ENCODE measurements around the gene PCYT2. TPM values are rescaled to one million over a fixed set of nuclear protein-coding genes. Genes with fewer than 3 reads are reported as not detected.

The PCYT2 gene
- total and polyA plus RNA-seq, 9 of the 15 experiments (the other 6 are each of a cell fraction or from before 2014, with no cell fraction given) = 0.92 to 134 (median 82.5) TPM

GRCh38 chr17:81923302-81924260 is 12.4 kb upstream of the PCYT2 start:
- H3K9ac ChIP-seq (ENCODE audit: insufficient read depth in 1 of 2, low read depth in 2 of 2, low read length in 2 of 2) = peak overlapping the region; percentile 75 to 95
- peaks cover 41% of the 10 kb centered on the region for H3K36me3 ChIP-seq (ENCODE audit: control insufficient read depth, insufficient read depth, low read length)
- H2AFZ ChIP-seq (ENCODE audit: low read depth, low read length) = no peak overlapping the region
- peak overlapping the region; percentile 89 for H3K4me2 ChIP-seq (ENCODE audit: insufficient read depth, low read length)
- peaks cover 6% of the 10 kb centered on the region for H3K9me1 ChIP-seq (ENCODE audit: control insufficient read depth, insufficient read depth, low read length)
- H4K20me1 ChIP-seq (replicated peaks; ENCODE audit: control insufficient read depth, insufficient read depth, low read length) = peaks cover 24% of the 10 kb centered on the region; the same call in 1 of the 2 replicates
- in situ Hi-C loops (cut with MboI) (no loop called here), intact Hi-C loops (cut with micrococcal nuclease) (no loop called here)
- H3K9me3 ChIP-seq (replicated peaks; ENCODE audit: control insufficient read depth, insufficient read depth, low read depth, low read length) = no peaks in the 10 kb centered on the region
- peak overlapping the region; percentile 98 for H3K27ac ChIP-seq (ENCODE audit: extremely low read depth, low read depth, low read length)
- CTCF ChIA-PET (ENCODE audit: low intra/inter-chr PET ratio) = no interaction called here
- peaks cover 97% of the 10 kb centered on the region for H3K79me2 ChIP-seq (ENCODE audit: control insufficient read depth, insufficient read depth, low read length)
- WGBS (ENCODE audit: insufficient coverage, low coverage, missing lambda C conversion rate) = 2% methylated on average over 20 of the region's 32 CpGs
- DNase-seq (ENCODE audit: extremely low read depth in 1 of 4, low spot score in 3 of 4) = peak; percentile 64 to 97 (median 76)
- peaks cover 49 to 93% of the 10 kb centered on the region in 2 experiments for H3K4me1 ChIP-seq (replicated peaks in 1 of 2; ENCODE audit: control insufficient read depth in 2 of 2, insufficient read depth in 2 of 2, low read length in 2 of 2)
- peak; percentile 99 for FAIRE-seq
- H3K27me3 ChIP-seq (ENCODE audit: control insufficient read depth in 2 of 2, insufficient read depth in 2 of 2, low read length in 2 of 2) = no peaks in the 10 kb centered on the region
- peak overlapping the region; percentile 53 for H3K4me3 ChIP-seq
- POLR2A ChIA-PET = interaction anchor here (0.5 to 4.8 kb wide), 20 partner anchors 7 to 256 kb away, joined by 3 to 46 read pairs (median 4); partner anchors contain the start of genes DCXR, MRPL12, NPB and PCYT2
- ATAC-seq = peak; percentile 73
- BruUV-seq (replicated peaks) = TSS peak; percentile 46
- TF ChIP-seq CBX1 (IDR thresholded peaks at IDR 0.05; ENCODE audit: low read depth) = no peak
- no peak for TF ChIP-seq SRSF3 (IDR thresholded peaks at IDR 0.05; ENCODE audit: insufficient read depth, low read length)
- no peak for TF ChIP-seq XRCC4 (IDR thresholded peaks at IDR 0.05; ENCODE audit: extremely low read depth, insufficient read depth, insufficient read length)
- peak; percentile 53 for TF ChIP-seq NFYB (IDR thresholded peaks at IDR 0.05; ENCODE audit: extremely low read depth, insufficient read length)
- peak in 2 of 3 experiments; percentile 23 to 38 for TF ChIP-seq YY1 (IDR thresholded peaks at IDR 0.05; ENCODE audit: borderline replicate concordance in 1 of 3, control insufficient read depth in 1 of 3, extremely low read depth in 1 of 3, insufficient read depth in 3 of 3, insufficient read length in 1 of 3, insufficient replicate concordance in 2 of 3, low read depth in 1 of 3, low read length in 2 of 3)
- TF ChIP-seq HNRNPLL (IDR thresholded peaks at IDR 0.05; ENCODE audit: low read depth, low read length, poor library complexity, severe bottlenecking) = no peak
- TF ChIP-seq HCFC1 (IDR thresholded peaks at IDR 0.05; ENCODE audit: low read depth, low read length) = no peak
- no peak for TF ChIP-seq GTF3C2 (IDR thresholded peaks at IDR 0.05; ENCODE audit: borderline replicate concordance, extremely low read depth, insufficient read length)
- 0 out of 2 replicates have a peak, but pooled peaks have one; percentile 56 for TF ChIP-seq ZBTB43 (CRISPR knock-in tag; IDR thresholded peaks at IDR 0.05)
- TF ChIP-seq KDM5B (IDR thresholded peaks at IDR 0.05; ENCODE audit: insufficient replicate concordance, low read depth, low read length) = peak; percentile 57
- no peak for TF ChIP-seq ZFPM2 (CRISPR knock-in tag; IDR thresholded peaks at IDR 0.05)
- peak; percentile 56; the same call in 1 of the 2 replicates for TF ChIP-seq FOXP1 (CRISPR knock-in tag; IDR thresholded peaks at IDR 0.05)
- TF ChIP-seq ZNF583 (CRISPR knock-in tag; IDR thresholded peaks at IDR 0.05) = peak; percentile 13; the same call in 1 of the 2 replicates
